HG03025 (cell line): ENCODE data around the gene MLIP.
"Not testable (repeated sequence)": the region's sequence is repeated elsewhere in the genome, so short reads cannot be mapped to it uniquely, and the experiment has no call there.

Source experiments
- ATAC-seq: cut with Tn5 transposase; IDR thresholded peaks from one replicate; pipeline ENCODE4 v1.9.1; 2021; ENCODE audit warnings: mild to moderate bottlenecking, moderate library complexity; ENCODE audit not compliant: unreplicated experiment, low FRiP score

MLIP gene

GRCh38 chr6:54206510-54206909 lies 95.3 kb downstream of the MLIP start:
- no peak for ATAC-seq

GRCh38 chr6:54209983-54210382 lies 98.7 kb downstream of the MLIP start:
- not testable (repeated sequence) for ATAC-seq

GRCh38 chr6:54214286-54214685 lies 103.0 kb downstream of the MLIP start:
- ATAC-seq = no peak

- ATAC-seq = no peak
These were observed 105.1 kb downstream of the MLIP start for GRCh38 chr6:54216336-54216735.

GRCh38 chr6:54217018-54217417 lies 105.8 kb downstream of the MLIP start:
- ATAC-seq = no peak

- no peak for ATAC-seq
These were observed 111.0 kb downstream of the MLIP start for GRCh38 chr6:54222217-54222616.

DNA sequence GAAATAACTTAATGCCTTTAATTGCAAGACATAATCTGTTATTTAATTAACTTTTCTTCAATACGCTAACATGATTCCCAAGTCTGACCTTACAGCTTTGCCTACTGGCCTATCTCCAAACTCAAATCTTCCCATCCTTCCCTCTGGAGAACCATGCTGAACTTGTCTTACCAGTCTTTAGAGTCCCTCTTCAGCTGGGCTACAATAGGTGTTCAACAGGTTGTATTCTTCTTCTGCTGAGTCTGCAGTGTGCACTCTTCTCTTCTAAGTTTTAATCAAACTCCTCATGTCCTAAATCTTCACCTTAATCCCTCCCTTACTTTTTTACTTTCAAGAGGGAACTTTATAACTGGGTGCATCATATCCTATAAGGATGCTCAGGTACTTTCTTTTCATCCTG lies 121.5 kb downstream of the MLIP start:
- ATAC-seq = no peak

- no peak for ATAC-seq
These were observed 123.3 kb downstream of the MLIP start for GRCh38 chr6:54234539-54234938.

DNA sequence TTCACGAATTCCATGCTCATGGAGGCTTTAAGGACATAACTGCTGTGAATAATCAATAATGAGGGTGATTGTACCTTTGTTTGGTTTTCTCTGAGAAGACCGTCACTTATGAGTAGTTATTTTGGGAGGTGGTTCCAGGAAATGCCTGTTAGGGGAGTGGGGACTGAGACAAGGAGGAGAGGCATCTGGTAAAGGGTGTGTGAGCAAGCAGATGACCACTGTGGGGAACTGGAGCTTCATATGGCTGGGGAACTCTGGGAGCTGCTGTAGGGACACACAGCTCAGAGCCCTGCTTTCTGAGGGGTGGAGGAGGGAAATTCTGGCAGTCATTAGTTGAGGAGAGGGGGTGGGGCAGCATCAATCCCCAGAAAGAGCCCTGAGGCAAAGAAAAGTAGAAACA lies 125.7 kb downstream of the MLIP start:
- no peak for ATAC-seq

DNA sequence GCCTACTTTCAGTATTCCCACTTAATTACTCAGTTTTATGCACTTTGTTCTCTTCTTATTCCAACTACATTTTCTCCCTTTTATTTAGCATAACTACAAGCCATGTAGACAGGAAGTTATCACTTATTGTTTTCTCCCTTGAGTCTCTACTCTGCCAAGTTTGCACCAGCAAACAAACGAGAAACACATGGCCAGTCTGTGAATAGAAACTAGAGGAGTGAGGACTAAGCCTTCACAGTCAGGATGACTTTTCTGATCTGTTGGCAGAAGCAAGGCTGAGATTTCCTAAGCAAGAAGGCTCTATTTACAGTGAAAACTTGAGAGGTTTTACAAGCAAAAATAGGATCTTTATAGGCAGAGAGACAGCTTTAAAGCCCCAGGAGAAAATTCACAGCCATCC lies 127.2 kb downstream of the MLIP start:
- no peak for ATAC-seq

- ATAC-seq = no peak
These were observed 132.5 kb downstream of the MLIP start for GRCh38 chr6:54243699-54244098.

GRCh38 chr6:54244430-54244829 lies 133.2 kb downstream of the MLIP start:
- no peak for ATAC-seq

GRCh38 chr6:54245265-54245664 lies 134.0 kb downstream of the MLIP start:
- ATAC-seq = no peak

DNA sequence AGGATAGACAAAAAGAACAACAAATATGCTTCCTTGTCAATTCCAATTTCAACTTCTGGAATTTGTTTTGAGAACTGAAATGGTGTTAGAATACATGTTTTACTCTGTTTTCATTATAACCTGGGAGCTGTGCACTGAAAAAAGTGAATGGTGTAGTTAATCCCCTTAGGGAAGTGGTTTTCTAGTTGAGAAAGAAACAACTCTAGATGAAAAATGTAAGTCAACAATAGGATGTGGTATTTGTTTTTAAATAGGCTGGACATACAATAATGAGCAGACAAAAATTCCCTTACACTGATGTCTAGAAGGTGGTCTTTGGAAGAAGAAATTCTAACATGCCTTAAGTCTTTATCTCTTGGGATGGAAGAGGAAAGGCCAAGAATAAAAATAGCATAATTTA lies 137.1 kb downstream of the MLIP start:
- ATAC-seq = no peak

- ATAC-seq = no peak
These were observed 137.8 kb downstream of the MLIP start for GRCh38 chr6:54248994-54249393.

DNA sequence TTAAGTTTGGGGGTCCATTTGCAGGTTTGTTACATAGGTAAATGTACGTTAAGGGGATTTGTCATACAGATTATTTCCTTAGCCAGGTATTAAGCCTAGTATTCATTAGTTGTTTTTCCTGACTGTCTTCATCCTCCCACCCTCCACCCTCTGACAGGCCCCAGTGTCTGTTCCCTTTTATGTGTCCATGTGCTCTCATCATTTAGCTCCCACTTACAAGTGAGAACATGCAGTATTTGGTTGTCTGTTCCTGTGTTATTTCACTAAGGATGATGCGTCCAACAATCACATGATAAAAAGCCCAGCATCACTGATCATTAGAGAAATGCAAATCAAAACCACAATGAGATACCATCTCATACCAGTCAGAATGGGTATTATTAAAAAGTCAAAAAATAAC lies 138.6 kb downstream of the MLIP start:
- ATAC-seq = not testable (repeated sequence)

DNA sequence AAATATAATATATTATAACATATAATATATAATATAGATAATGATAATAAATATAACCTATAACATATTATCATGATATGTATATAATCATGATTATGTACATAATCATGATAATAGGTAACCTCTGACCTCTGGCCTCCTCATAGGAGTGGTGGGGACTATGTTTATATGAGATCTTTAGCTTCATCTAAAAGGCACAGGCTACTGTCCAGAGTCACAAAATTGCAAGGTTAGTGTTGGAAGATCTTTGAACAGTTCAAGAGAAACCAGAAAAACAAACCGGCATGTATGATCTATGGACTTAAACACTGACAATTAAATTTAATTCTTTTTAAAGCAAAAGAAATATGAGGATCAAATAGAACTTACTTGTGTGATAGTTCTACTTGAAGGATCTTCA lies 141.3 kb downstream of the MLIP start:
- ATAC-seq = no peak

- no peak for ATAC-seq
These were observed 141.7 kb downstream of the MLIP start for GRCh38 chr6:54252916-54253315.

- ATAC-seq = no peak
These were observed 143.6 kb downstream of the MLIP start for GRCh38 chr6:54254886-54255285.

GRCh38 chr6:54255886-54256285 lies 144.6 kb downstream of the MLIP start:
- no peak for ATAC-seq

- no peak for ATAC-seq
These were observed 148.8 kb downstream of the MLIP start for GRCh38 chr6:54260025-54260424.

- ATAC-seq = no peak
These were observed 151.3 kb downstream of the MLIP start for GRCh38 chr6:54262499-54262898.

DNA sequence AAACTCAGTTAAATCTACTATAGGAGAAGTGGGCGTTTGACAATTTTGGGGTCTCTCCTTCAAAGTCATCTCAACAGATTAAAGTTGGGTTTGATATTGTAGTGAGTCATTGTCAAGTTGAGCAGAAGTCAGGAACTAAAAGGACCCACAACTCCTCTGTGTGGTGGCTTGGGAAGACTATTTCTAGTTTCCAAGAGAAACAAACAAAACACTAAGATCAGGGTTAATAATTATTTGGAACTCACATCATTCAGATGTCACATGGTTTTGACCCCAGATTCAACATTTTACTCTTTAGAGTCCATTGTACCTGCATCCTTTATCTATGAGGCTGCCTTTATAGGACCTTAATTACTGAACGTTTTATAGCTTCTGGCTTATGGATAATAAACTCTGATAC lies 151.7 kb downstream of the MLIP start:
- ATAC-seq = no peak
